ENCODE measurements around the gene PLCB4.
A peak's percentile ranks its signal among the peaks of the same experiment; 100 is the strongest.
"Not testable (repeated sequence)": the region's sequence is repeated elsewhere in the genome, so short reads cannot be mapped to it uniquely, and the experiment has no call there.

Gene PLCB4

DNA sequence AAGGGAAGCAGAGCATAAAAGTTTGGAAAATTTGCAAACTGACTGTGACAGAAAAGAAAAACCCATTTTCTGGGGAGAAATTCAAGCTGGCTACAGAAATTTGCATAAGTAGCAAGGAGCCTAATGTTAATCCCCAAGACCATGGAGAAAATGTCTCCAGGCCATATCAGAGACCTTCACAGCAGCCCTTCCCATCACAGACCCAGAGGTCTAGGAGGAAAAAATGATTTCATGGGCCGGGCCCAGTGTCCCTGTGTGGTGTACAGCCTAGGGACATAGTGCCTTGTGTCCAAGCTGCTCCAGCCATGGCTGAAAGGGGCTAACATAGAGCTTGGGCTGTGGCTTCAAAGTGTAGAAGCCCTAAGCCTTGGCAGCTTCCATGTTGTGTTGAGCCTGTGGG is 83.3 kb downstream of the PLCB4 start:
- H3K79me1 ChIP-seq (replicated peaks; ENCODE audit: low read length, poor library complexity, severe bottlenecking), result peaks cover 12% of the 10 kb centered on the region
- not testable (repeated sequence) for H2BK5ac ChIP-seq (ENCODE audit: low read depth, low read length, poor library complexity, severe bottlenecking); H4K8ac ChIP-seq (ENCODE audit: low read length); H3K4ac ChIP-seq (ENCODE audit: low read depth in 1 of 2, low read length in 2 of 2); H3K27ac ChIP-seq (ENCODE audit: low read length, poor library complexity, severe bottlenecking); H3K9me3 ChIP-seq (ENCODE audit: control insufficient read depth, low read length); H2BK12ac ChIP-seq (ENCODE audit: low read length in 2 of 2); H3K4me2 ChIP-seq (ENCODE audit: low read length, poor library complexity, severe bottlenecking); H3K23ac ChIP-seq (ENCODE audit: low read length in 2 of 2); H3K4me1 ChIP-seq (ENCODE audit: control insufficient read depth, insufficient read depth, low read depth, low read length); H2BK15ac ChIP-seq (ENCODE audit: low read depth, poor library complexity, severe bottlenecking); H2AFZ ChIP-seq (ENCODE audit: low read depth, low read length); H3K27me3 ChIP-seq (ENCODE audit: control insufficient read depth in 1 of 2, insufficient read depth in 1 of 2, low read length in 2 of 2); H3K18ac ChIP-seq (ENCODE audit: low read depth in 1 of 2, low read length in 2 of 2); H3K14ac ChIP-seq (ENCODE audit: low read length in 2 of 2); H2BK120ac ChIP-seq (ENCODE audit: low read depth, low read length); H3K9ac ChIP-seq (ENCODE audit: low read length); DNase-seq; H4K91ac ChIP-seq (ENCODE audit: low read length); H3K36me3 ChIP-seq (ENCODE audit: control insufficient read depth in 1 of 2, insufficient read depth in 2 of 2, low read depth in 1 of 2, low read length in 2 of 2); H3K4me3 ChIP-seq (ENCODE audit: insufficient read depth in 1 of 2, low read depth in 1 of 2, low read length in 2 of 2); H2AK5ac ChIP-seq (ENCODE audit: low read length, severe bottlenecking)
- 41% methylated on average over 1 of the region's 1 CpG for WGBS

DNA sequence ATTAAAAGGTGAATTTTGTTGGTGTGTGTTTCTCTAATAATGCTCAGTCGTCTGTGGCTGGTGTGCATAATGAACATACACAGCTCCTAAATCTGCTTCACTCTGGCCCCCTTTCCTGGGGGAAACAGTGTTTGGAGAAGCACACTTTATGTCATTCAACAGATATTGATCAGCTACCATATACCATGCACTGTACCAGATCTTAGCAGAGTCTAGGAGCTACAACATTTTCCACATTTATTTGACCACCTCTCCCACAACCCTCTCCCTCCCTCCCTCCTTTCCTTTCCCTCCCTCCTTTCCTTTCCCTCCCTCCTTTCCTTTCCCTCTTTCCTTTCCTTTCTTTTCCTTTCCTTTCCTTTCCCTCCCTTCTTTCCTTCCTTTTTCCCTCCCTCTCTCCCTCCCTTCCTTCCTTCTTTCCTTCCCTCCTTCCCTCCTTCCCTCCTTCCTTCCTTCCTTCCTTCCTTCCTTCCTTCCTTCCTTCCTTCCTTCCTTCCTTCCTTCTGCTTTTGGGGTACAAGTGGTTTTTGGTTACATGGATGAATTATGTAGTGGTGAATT is 85.7 kb downstream of the PLCB4 start:
- H3K4me3 ChIP-seq (ENCODE audit: insufficient read depth in 1 of 2, low read depth in 1 of 2, low read length in 2 of 2), result no peak overlapping the region
- no peak overlapping the region for H3K14ac ChIP-seq (ENCODE audit: low read length in 2 of 2)
- 100% methylated on average over 1 of the region's 1 CpG for WGBS

DNA sequence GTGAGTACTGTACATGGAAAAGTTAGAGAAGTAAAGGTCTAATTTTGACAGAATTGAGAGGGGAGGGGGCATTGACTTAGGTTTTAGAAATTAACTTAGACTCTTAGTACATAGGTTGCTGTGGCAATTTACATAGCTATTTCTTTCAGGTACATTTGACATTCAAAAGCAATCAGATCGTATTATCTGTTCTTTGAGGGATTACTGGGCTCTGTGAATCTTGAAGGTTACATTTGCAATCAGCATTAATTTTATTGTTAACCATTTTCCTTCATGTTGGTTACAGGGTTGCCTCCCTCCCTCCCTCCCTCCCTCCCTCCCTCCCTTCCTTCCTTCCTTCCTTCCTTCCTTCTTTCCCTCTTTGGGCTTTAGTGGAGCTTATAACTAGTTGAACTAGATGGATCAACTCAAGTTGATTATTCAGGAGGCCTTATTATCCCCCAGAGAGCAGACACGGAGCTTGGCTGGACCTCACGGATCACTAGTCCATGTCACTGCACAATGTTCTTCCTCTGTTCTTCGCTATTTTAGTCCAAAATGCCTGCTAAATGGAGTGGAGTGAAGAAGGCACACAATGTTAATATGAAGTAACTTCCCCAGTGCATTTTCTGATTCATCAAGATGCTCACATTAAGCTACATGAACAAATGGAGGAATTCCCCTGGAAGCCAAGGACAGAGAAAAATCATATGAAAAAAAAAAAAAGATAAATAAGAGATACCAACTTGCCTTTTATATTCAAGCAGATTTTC is 87.8 kb downstream of the PLCB4 start:
- Histone ChIP-seq H3K27ac (ENCODE audit: low read length, poor library complexity, severe bottlenecking) (no peak overlapping the region), H4K8ac (ENCODE audit: low read length) (no peak overlapping the region), H3K9me3 (ENCODE audit: control insufficient read depth, low read length) (no peaks in the 10 kb centered on the region), H2BK12ac (ENCODE audit: low read length in 2 of 2) (no peak overlapping the region), H2AK5ac (ENCODE audit: low read length, severe bottlenecking) (no peak overlapping the region), H2BK5ac (ENCODE audit: low read depth, low read length, poor library complexity, severe bottlenecking) (no peak overlapping the region), H3K14ac (ENCODE audit: low read length in 2 of 2) (no peak overlapping the region), H3K4me3 (ENCODE audit: insufficient read depth in 1 of 2, low read depth in 1 of 2, low read length in 2 of 2) (no peak overlapping the region), H3K4ac (ENCODE audit: low read depth in 1 of 2, low read length in 2 of 2) (no peak overlapping the region), H3K9ac (ENCODE audit: low read length) (no peak overlapping the region), H3K4me2 (ENCODE audit: low read length, poor library complexity, severe bottlenecking) (no peak overlapping the region), H3K36me3 (ENCODE audit: control insufficient read depth in 1 of 2, insufficient read depth in 2 of 2, low read depth in 1 of 2, low read length in 2 of 2) (peaks cover 0 to 15% of the 10 kb centered on the region in 2 experiments), H3K23ac (ENCODE audit: low read length in 2 of 2) (no peak overlapping the region), H3K27me3 (ENCODE audit: control insufficient read depth in 1 of 2, insufficient read depth in 1 of 2, low read length in 2 of 2) (no peaks in the 10 kb centered on the region), H3K18ac (ENCODE audit: low read depth in 1 of 2, low read length in 2 of 2) (no peak overlapping the region), H2BK120ac (ENCODE audit: low read depth, low read length) (no peak overlapping the region), H3K79me1 (replicated peaks; ENCODE audit: low read length, poor library complexity, severe bottlenecking) (peaks cover 15% of the 10 kb centered on the region), H4K91ac (ENCODE audit: low read length) (no peak overlapping the region), H2BK15ac (ENCODE audit: low read depth, poor library complexity, severe bottlenecking) (no peak overlapping the region), H2AFZ (ENCODE audit: low read depth, low read length) (no peak overlapping the region), H3K4me1 (ENCODE audit: control insufficient read depth, insufficient read depth, low read depth, low read length) (peaks cover 3% of the 10 kb centered on the region)
- 91% methylated on average over 2 of the region's 4 CpGs for WGBS
- peak; percentile 10 for DNase-seq

More for the DNA sequence above, 85.7 kb downstream of the PLCB4 start:
- Histone ChIP-seq H3K79me1 (replicated peaks; ENCODE audit: low read length, poor library complexity, severe bottlenecking) (peaks cover 12% of the 10 kb centered on the region), H2BK5ac (ENCODE audit: low read depth, low read length, poor library complexity, severe bottlenecking) (no peak overlapping the region), H3K23ac (ENCODE audit: low read length in 2 of 2) (no peak overlapping the region), H3K27me3 (ENCODE audit: control insufficient read depth in 1 of 2, insufficient read depth in 1 of 2, low read length in 2 of 2) (no peaks in the 10 kb centered on the region), H3K9ac (ENCODE audit: low read length) (no peak overlapping the region), H3K4me2 (ENCODE audit: low read length, poor library complexity, severe bottlenecking) (no peak overlapping the region), H2BK15ac (ENCODE audit: low read depth, poor library complexity, severe bottlenecking) (no peak overlapping the region), H3K18ac (ENCODE audit: low read depth in 1 of 2, low read length in 2 of 2) (no peak overlapping the region), H2BK12ac (ENCODE audit: low read length in 2 of 2) (no peak overlapping the region), H4K91ac (ENCODE audit: low read length) (no peak overlapping the region), H3K4me1 (ENCODE audit: control insufficient read depth, insufficient read depth, low read depth, low read length) (peaks cover 2% of the 10 kb centered on the region), H2BK120ac (ENCODE audit: low read depth, low read length) (no peak overlapping the region), H3K27ac (ENCODE audit: low read length, poor library complexity, severe bottlenecking) (no peak overlapping the region), H3K36me3 (ENCODE audit: control insufficient read depth in 1 of 2, insufficient read depth in 2 of 2, low read depth in 1 of 2, low read length in 2 of 2) (peaks cover 0 to 10% of the 10 kb centered on the region in 2 experiments), H4K8ac (ENCODE audit: low read length) (no peak overlapping the region), H2AFZ (ENCODE audit: low read depth, low read length) (no peak overlapping the region), H3K4ac (ENCODE audit: low read depth in 1 of 2, low read length in 2 of 2) (no peak overlapping the region), H3K9me3 (ENCODE audit: control insufficient read depth, low read length) (no peaks in the 10 kb centered on the region), H2AK5ac (ENCODE audit: low read length, severe bottlenecking) (no peak overlapping the region)
- no peak for DNase-seq

DNA sequence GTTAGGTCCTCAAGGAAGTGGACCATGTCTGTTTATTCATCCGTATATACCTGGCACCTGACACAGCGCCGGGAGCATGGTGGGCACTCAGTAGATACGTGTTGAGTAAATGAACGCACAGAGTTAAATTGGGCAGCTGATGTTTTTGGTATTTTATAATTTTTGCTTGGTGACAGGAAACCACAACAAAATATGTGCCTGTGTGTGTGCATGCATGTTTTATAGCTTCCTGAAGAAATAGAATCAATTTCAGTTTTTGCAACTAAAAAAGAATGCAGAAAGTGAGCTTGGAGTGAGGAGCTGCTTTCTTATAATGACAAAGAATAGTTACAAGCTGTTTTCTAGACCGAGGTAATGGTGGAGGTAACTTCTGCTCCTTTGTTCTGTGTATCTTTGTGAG is 91.4 kb downstream of the PLCB4 start:
- Histone ChIP-seq H3K4me2 (ENCODE audit: low read length, poor library complexity, severe bottlenecking) (no peak overlapping the region), H3K9me3 (ENCODE audit: control insufficient read depth, low read length) (no peaks in the 10 kb centered on the region), H2AK5ac (ENCODE audit: low read length, severe bottlenecking) (no peak overlapping the region), H2BK120ac (ENCODE audit: low read depth, low read length) (no peak overlapping the region), H3K4me3 (ENCODE audit: insufficient read depth in 1 of 2, low read depth in 1 of 2, low read length in 2 of 2) (peak overlapping the region in 1 of 2 experiments; percentile 23), H3K23ac (ENCODE audit: low read length in 2 of 2) (no peak overlapping the region), H2BK12ac (ENCODE audit: low read length in 2 of 2) (no peak overlapping the region), H3K79me1 (replicated peaks; ENCODE audit: low read length, poor library complexity, severe bottlenecking) (peaks cover 9% of the 10 kb centered on the region), H3K4me1 (ENCODE audit: control insufficient read depth, insufficient read depth, low read depth, low read length) (peaks cover 4% of the 10 kb centered on the region), H4K91ac (ENCODE audit: low read length) (no peak overlapping the region), H4K8ac (ENCODE audit: low read length) (no peak overlapping the region), H3K27me3 (ENCODE audit: control insufficient read depth in 1 of 2, insufficient read depth in 1 of 2, low read length in 2 of 2) (no peaks in the 10 kb centered on the region), H3K9ac (ENCODE audit: low read length) (peak overlapping the region; percentile 30), H2BK15ac (ENCODE audit: low read depth, poor library complexity, severe bottlenecking) (no peak overlapping the region), H3K14ac (ENCODE audit: low read length in 2 of 2) (no peak overlapping the region), H2AFZ (ENCODE audit: low read depth, low read length) (no peak overlapping the region), H3K27ac (ENCODE audit: low read length, poor library complexity, severe bottlenecking) (peak overlapping the region; percentile 10), H3K4ac (ENCODE audit: low read depth in 1 of 2, low read length in 2 of 2) (no peak overlapping the region), H3K36me3 (ENCODE audit: control insufficient read depth in 1 of 2, insufficient read depth in 2 of 2, low read depth in 1 of 2, low read length in 2 of 2) (peaks cover 0 to 8% of the 10 kb centered on the region in 2 experiments), H2BK5ac (ENCODE audit: low read depth, low read length, poor library complexity, severe bottlenecking) (no peak overlapping the region), H3K18ac (ENCODE audit: low read depth in 1 of 2, low read length in 2 of 2) (no peak overlapping the region)
- 77% methylated on average over 6 of the region's 6 CpGs for WGBS
- DNase-seq, result no peak
